Measurements from ENCODE around the gene SDF4.

- TF ChIP-seq EZH2phosphoT487 (IDR thresholded peaks at IDR 0.05; ENCODE audit: insufficient read depth, low read depth), result no peak
- no peak for TF ChIP-seq EZH2 (IDR thresholded peaks at IDR 0.05; ENCODE audit: insufficient read depth, poor library complexity, severe bottlenecking)
Observed at GRCh38 chr1:1268284-1268682, 36.5 kb upstream of the SDF4 start.

Data from GM23248 (cell line).